Gastroesophageal sphincter (tissue), 3 donors: ENCODE results near the gene KRT15.

Experiments used
- CTCF ChIP-seq, 4 experiments: fragments of 200-600 bp in 2 of 4; fragments of 450-650 bp in 2 of 4; sonication (generic) in 1 of 4; IDR thresholded peaks; one replicate each; pipeline ENCODE4 v1.5.1; 2017 to 2019; ENCODE audit warnings: antibody characterized with exemption in 4 of 4, mild to moderate bottlenecking in 2 of 4, moderate library complexity in 2 of 4
- POLR2AphosphoS5 ChIP-seq: sonication (generic); formaldehyde crosslinking; IDR thresholded peaks from one replicate; pipeline ENCODE4 v1.6.1; 2017; ENCODE audit warnings: antibody characterized with exemption

DNA sequence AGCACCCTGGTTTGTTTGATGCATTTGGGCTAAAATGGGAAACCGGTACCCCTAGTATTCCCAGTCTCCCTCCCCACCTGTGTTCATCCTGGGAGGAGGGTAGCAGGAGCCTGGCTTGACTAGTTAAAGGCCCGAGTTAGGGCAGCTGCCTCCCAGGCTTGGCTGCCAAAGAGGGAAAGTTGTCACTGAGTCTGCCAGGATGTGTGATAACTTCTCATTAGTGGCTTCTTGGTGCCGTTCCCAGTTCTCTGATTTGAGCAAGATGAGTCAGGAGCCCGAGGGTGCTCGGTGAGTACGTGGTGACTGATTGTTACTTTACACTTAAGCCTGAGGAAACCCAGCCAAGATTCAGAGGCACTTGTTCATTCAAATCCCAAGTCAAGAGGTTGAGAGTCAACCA, 54.0 kb downstream of the KRT15 start:
- no peak for TF ChIP-seq CTCF (IDR thresholded peaks at IDR 0.05)
- TF ChIP-seq POLR2AphosphoS5 = peak; percentile 85
